Mesothelial cell of epicardium (in vitro differentiated cells): ENCODE data around the gene SORCS3. TPM values are rescaled to one million over a fixed set of nuclear protein-coding genes. Genes with fewer than 3 reads are reported as not detected.

Experiments used
- DNase-seq, 2 experiments: peaks; one replicate each; pipeline ENCODE4 v3.0.0; 2021; ENCODE audit warnings: low spot score in 2 of 2; ENCODE audit not compliant: unreplicated experiment in 2 of 2
- H3K27ac Mint-ChIP-seq: 2 replicates; pipeline ENCODE4 v1.8.0; 2021; ENCODE audit warnings: mixed read lengths
- H3K27me3 Mint-ChIP-seq: 2 replicates; pipeline ENCODE4 v1.8.0; 2021; ENCODE audit warnings: low read depth, mixed read lengths
- H3K36me3 Mint-ChIP-seq: 2 replicates; pipeline ENCODE4 v1.8.0; 2021; ENCODE audit warnings: mixed read lengths
- H3K4me1 Mint-ChIP-seq: 2 replicates; pipeline ENCODE4 v1.8.0; 2021; ENCODE audit warnings: mixed read lengths
- H3K4me3 Mint-ChIP-seq: 2 replicates; pipeline ENCODE4 v1.8.0; 2021; ENCODE audit warnings: mild to moderate bottlenecking, moderate library complexity, mixed read lengths
- H3K9me3 Mint-ChIP-seq: 2 replicates; pipeline ENCODE4 v1.8.0; 2021; ENCODE audit warnings: mixed read lengths
- total RNA-seq: library from RNA; stranded (reverse); gene quantifications from 3 replicates; pipeline ENCODE4 v1.2.1, GENCODE V29; 2021
- TF ChIP-seq, protein P1 (sequence below): fragments of 200-600 bp; sonication (generic); IDR thresholded peaks from one replicate; pipeline ENCODE4 v1.5.0; 2021; ENCODE audit warnings: antibody characterized with exemption; ENCODE audit not compliant: unreplicated experiment

Gene SORCS3
- total RNA-seq, 1 donor from 2014 or later, result 0.04 TPM

DNA sequence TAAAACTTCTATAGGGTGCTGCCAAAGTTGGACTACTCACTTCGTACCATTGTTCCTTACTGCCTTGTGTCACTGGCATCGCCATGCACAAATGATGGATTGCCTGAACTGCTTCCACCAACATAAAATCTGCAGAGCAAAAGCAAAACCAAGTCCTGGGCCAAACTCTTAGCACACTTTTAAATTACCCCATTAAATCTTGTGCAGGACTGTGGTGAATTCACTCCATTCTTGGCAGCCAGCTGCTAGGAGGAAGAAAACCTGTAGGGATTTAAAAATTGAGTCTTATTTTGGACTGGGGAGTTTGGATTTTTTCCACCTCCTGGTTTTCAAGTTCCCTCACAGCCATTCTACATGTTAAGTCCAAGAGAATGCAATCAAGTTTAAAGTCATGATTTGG is 646.9 kb downstream of the SORCS3 start:
- no peak overlapping the region for H3K4me3 Mint-ChIP-seq
- TF ChIP-seq, protein P1, sequence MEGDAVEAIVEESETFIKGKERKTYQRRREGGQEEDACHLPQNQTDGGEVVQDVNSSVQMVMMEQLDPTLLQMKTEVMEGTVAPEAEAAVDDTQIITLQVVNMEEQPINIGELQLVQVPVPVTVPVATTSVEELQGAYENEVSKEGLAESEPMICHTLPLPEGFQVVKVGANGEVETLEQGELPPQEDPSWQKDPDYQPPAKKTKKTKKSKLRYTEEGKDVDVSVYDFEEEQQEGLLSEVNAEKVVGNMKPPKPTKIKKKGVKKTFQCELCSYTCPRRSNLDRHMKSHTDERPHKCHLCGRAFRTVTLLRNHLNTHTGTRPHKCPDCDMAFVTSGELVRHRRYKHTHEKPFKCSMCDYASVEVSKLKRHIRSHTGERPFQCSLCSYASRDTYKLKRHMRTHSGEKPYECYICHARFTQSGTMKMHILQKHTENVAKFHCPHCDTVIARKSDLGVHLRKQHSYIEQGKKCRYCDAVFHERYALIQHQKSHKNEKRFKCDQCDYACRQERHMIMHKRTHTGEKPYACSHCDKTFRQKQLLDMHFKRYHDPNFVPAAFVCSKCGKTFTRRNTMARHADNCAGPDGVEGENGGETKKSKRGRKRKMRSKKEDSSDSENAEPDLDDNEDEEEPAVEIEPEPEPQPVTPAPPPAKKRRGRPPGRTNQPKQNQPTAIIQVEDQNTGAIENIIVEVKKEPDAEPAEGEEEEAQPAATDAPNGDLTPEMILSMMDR, result no peak

DNA sequence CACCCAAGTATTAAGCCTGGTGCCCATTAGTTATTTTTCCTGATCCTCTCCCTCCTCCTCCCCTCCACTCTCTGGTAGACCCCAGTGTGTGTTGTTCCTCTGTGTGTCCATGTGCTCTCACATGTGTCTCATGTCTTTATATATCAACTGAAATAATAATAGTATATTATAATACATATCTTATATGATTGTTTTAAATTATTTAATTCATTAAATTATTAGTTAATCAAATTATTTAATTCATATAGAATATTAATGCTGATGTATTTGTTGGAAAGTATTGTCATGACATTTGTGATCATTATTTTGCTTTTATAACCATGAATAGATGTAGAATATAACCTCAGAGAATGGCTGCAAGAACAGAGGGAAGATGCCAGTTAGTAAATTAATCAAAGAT is 647.5 kb downstream of the SORCS3 start:
- Mint-ChIP-seq H3K4me3 (no peak overlapping the region), H3K4me1 (no peaks in the 10 kb centered on the region), H3K27me3 (peaks cover 23% of the 10 kb centered on the region), H3K9me3 (no peaks in the 10 kb centered on the region), H3K36me3 (no peaks in the 10 kb centered on the region), H3K27ac (no peak overlapping the region)
- TF ChIP-seq, protein P1, result no peak
- DNase-seq, result no peak

More for the DNA sequence above, 646.9 kb downstream of the SORCS3 start:
- no peaks in the 10 kb centered on the region for H3K36me3 Mint-ChIP-seq
- H3K9me3 Mint-ChIP-seq, result no peaks in the 10 kb centered on the region
- no peak overlapping the region for H3K27ac Mint-ChIP-seq
- DNase-seq, result no peak
- H3K27me3 Mint-ChIP-seq, result peaks cover 23% of the 10 kb centered on the region
- H3K4me1 Mint-ChIP-seq, result no peaks in the 10 kb centered on the region

DNA sequence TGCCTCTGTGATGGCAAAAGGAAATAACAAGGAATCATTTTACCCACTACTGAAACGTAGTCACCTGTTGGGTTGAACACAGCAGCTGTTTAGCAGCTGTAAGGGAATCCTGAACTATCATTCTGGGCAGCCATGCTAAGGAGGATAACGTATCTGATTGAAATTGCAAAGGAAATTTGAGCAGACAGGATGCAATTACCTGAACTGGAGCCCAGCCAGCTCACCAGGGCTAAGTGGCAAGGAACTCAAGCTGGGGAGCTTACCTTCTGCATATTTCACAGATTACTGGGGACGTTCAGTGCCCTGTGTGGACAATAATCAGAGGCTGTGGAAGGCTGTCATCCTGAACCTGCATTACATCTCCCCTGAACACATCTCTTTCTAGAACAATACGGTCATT is 650.5 kb downstream of the SORCS3 start:
- Mint-ChIP-seq H3K27me3 (peaks cover 21% of the 10 kb centered on the region), H3K36me3 (no peaks in the 10 kb centered on the region), H3K4me3 (no peak overlapping the region), H3K27ac (no peak overlapping the region), H3K4me1 (no peaks in the 10 kb centered on the region), H3K9me3 (no peaks in the 10 kb centered on the region)
- TF ChIP-seq, protein P1, result no peak
- DNase-seq, result no peak

DNA sequence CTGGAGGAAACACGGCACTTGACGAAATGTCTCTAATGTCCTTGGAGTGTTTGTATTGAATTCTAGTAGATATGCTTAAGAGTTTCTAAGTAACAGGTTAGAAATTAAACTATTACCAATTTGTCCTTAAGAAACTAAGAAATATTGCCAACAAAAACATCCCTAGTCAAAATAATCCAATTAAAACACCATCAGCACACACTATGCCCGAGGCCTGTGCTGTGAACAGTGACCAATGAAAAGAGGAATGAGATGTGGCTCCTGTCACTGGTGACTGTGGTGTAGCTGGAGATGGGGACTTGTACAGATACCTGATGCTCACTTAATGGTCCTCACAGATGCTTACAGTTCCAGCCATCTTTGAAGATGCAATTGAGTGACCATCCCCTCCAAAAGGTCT is 651.1 kb downstream of the SORCS3 start:
- no peak overlapping the region for H3K4me3 Mint-ChIP-seq
- no peaks in the 10 kb centered on the region for H3K36me3 Mint-ChIP-seq
- H3K9me3 Mint-ChIP-seq, result peaks cover 4% of the 10 kb centered on the region
- no peaks in the 10 kb centered on the region for H3K4me1 Mint-ChIP-seq
- TF ChIP-seq, protein P1, result no peak
- H3K27me3 Mint-ChIP-seq, result peaks cover 18% of the 10 kb centered on the region
- DNase-seq, result no peak
- no peak overlapping the region for H3K27ac Mint-ChIP-seq
